ENCODE data around the gene CXCR6. TPM values are rescaled to one million over a fixed set of nuclear protein-coding genes. Genes with fewer than 3 reads are reported as not detected.
A peak's percentile ranks its signal among the peaks of the same experiment; 100 is the strongest.

The CXCR6 gene
- total RNA-seq, 1 experiment from 2014 or later: 0.27 TPM

DNA sequence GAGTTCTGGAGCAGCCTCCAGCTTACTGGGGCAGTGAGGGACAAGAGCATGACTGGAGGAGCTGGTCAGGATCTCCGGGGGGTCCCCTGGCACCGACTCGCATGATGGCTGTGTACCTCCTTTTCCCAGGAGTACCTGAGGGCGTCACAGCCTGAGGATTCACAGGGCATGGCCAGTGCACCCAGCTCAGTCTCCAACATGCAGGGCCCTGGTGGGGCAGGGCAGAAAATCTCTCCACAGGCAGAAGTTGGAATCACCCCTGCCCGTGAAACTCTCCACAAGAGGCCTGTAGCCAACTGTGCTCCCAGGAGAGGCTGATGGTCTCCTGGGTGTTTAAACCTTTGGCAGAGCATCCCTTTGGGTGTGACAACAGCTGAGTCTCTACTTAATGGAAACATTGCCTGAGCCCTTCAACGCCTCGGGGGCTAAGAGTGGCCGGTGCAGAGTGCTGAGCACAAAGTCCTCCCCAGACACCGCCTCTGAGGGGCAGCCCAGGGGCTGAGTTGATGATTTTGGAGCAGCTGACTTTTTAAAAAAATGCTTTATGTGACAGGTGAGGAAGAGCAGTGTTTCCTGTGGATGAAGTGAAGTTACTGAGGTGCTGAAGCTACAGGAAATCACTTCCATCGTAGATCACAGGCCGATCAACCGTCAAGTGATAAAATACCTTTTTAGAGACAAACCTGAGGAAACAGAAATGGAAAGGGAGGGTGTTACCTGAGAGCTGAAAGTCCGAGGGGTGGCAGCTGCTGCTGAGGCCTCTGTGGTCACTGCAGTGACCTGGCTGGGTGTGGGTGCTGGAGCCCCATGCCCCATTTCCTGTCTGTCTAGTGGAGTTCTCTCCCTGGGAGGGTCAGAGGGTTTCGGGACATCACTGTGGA, 21.9 kb upstream of the CXCR6 start:
- in situ Hi-C loops (cut with HindIII; ENCODE audit: low sequenced_read_pairs): no loop called here
- DNase-seq (ENCODE audit: low spot score): no peak

DNA sequence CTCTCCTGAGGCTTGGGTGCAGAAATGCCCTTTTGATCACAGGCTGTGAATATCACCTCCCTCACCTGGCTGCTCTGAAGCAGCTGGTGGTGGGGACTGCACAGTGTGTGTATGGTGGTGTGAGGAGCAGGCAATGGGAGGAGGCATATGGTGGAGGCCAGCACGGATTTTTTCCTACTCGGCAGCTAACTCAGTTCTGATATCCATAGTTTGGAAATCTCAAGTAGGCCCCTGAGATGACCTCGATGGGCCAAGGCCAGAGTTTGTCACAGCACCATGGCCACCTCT, 21.3 kb upstream of the CXCR6 start:
- DNase-seq (ENCODE audit: low spot score): no peak
- in situ Hi-C loops (cut with HindIII; ENCODE audit: low sequenced_read_pairs): no loop called here

- no peak for DNase-seq (ENCODE audit: low spot score)
- in situ Hi-C loops (cut with HindIII; ENCODE audit: low sequenced_read_pairs): no loop called here
Measured at GRCh38 chr3:45922950-45923590, 20.2 kb upstream of the CXCR6 start.

DNA sequence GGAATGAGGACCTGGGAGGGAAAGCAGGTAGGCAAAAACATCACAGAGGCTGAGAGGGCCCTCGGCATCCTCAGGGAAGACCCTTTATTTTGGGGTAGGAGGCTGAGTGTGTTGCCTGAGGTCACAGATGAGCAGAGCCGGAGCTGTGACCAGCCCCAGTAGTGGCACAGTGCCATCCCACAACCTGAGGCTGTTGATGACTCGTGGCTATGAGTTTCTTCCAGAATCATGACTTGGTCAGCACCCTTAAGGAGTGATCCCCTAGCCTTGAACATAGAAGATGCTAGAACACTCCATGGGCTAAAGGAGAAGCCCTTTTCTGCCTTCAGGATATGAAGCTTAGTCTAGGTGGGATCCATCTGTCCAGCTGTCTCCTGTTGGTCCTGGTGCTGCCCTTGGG, 19.5 kb upstream of the CXCR6 start:
- in situ Hi-C loops (cut with HindIII; ENCODE audit: low sequenced_read_pairs): no loop called here
- no peak for DNase-seq (ENCODE audit: low spot score)

DNA sequence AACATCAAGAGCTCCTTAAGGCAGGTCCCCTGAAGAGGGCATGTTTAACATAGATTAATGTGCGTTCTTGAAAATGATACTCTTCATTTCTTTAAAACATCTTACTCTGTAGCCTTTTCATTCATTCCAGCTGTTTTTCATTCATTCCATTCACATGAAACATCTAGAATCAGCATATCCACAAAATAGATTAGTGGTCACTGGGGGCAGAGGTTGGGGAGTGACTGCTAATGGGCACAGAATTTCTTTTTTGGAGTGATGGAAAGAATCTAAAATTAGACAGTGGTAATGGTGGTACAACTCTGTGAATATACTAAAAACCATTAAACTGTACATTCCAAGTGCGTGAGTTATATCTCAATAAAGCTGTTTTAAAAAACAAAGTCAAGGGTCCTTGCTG, 15.4 kb upstream of the CXCR6 start:
- in situ Hi-C loops (cut with HindIII; ENCODE audit: low sequenced_read_pairs): no loop called here
- DNase-seq (ENCODE audit: low spot score): no peak

- DNase-seq (ENCODE audit: low spot score): peak; percentile 18
Measured at GRCh38 chr3:45929042-45929679, 14.1 kb upstream of the CXCR6 start.

DNA sequence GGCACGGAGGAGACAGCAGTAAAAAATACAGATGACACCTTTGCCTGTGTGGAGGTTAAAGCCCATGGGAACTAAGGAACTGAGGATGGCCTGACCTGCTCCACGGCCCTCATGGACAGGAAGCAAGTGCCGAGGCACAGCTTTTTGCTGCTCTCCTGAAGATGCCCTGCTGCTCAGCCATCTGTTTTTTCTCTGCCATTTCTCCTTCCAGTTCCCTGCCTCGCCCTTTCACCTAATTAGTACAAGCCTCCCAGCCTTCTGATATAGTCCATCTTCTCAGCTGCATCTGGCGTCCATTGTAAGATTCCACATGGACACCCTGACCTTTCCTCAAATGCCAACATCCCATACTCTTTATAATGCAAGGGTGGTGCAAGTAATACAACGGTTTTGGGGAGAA, 11.8 kb upstream of the CXCR6 start:
- in situ Hi-C loops (cut with HindIII; ENCODE audit: low sequenced_read_pairs): no loop called here

More at GRCh38 chr3:45929042-45929679, 14.1 kb upstream of the CXCR6 start:
- in situ Hi-C loops (cut with HindIII; ENCODE audit: low sequenced_read_pairs): no loop called here

GRCh38 chr3:45932112-45932511, 11.2 kb upstream of the CXCR6 start:
- in situ Hi-C loops (cut with HindIII; ENCODE audit: low sequenced_read_pairs): no loop called here
- DNase-seq (ENCODE audit: low spot score): no peak

More for the DNA sequence above, 11.8 kb upstream of the CXCR6 start:
- DNase-seq (ENCODE audit: low spot score): peak; percentile 93

DNA sequence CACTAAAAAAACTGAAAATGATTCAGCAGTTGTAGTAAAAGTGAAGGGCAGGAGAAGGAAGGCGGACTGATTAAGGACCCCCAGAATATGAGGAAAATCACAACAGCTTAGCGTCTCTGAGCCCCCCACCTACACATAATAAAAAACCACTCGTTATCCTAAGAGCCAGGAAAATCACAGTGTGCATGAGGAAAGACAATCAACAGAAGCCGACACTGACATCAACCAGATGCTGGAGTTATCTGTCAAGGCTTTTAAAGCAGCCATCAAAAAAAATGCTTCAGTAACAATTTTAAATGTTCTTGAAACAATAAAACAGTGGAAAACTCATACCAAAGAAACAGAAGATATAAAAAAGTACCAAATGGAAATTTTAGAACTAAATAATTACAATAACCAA, 9.7 kb upstream of the CXCR6 start:
- in situ Hi-C loops (cut with HindIII; ENCODE audit: low sequenced_read_pairs): no loop called here
- no peak for DNase-seq (ENCODE audit: low spot score)

DNA sequence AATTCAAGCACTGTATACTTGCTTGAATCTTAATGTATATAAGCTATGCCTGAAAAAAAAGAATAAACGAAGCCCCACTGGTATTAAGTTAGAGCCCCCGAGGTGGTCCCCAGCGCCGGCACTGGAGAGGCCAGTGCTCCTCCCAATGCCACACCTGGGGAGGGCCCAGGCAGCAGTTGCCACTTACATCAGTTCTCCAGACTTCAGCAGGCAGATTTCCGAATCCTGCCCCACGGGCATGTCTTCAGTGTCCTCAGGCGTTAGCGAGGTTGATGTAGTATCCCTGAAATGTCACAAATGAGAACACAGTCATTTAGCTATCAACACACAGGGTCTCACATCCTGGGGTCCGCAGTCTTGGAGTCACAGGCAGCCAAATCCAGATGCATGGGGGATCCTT, 7.0 kb upstream of the CXCR6 start:
- in situ Hi-C loops (cut with HindIII; ENCODE audit: low sequenced_read_pairs): no loop called here
- DNase-seq (ENCODE audit: low spot score): no peak

- in situ Hi-C loops (cut with HindIII; ENCODE audit: low sequenced_read_pairs): no loop called here
- no peak for DNase-seq (ENCODE audit: low spot score)
Measured at GRCh38 chr3:45937206-45938042, 5.8 kb upstream of the CXCR6 start.

DNA sequence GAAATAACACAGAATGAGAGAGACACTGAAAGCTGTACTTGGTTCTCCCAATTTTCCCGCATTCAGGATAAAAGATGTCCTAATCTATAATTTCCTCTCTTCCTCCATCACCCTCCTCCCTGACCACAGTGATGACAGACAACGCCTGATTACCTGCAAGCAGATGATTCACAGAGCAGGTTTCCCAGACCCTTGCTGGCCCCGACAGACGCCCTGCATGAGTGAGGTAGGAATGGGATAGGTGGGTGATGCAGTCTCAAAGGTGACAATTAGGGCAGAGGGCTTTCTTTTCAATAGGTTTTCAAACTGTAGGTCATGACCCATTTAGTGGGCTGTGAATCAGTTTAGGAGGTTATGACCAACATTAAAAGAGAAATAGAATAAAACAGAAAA, 5.2 kb upstream of the CXCR6 start:
- DNase-seq (ENCODE audit: low spot score): no peak
- in situ Hi-C loops (cut with HindIII; ENCODE audit: low sequenced_read_pairs): no loop called here

- peak; percentile 94 for DNase-seq (ENCODE audit: low spot score)
- in situ Hi-C loops (cut with HindIII; ENCODE audit: low sequenced_read_pairs): no loop called here
Measured at GRCh38 chr3:45938864-45939263, 4.4 kb upstream of the CXCR6 start.

- in situ Hi-C loops (cut with HindIII; ENCODE audit: low sequenced_read_pairs): no loop called here
- DNase-seq (ENCODE audit: low spot score): peak; percentile 60
Measured at GRCh38 chr3:45939341-45939771, 3.9 kb upstream of the CXCR6 start.

- in situ Hi-C loops (cut with HindIII; ENCODE audit: low sequenced_read_pairs): no loop called here
Measured at GRCh38 chr3:45940004-45940780, 3.1 kb upstream of the CXCR6 start.

GRCh38 chr3:45940781-45941365, 2.4 kb upstream of the CXCR6 start:
- in situ Hi-C loops (cut with HindIII; ENCODE audit: low sequenced_read_pairs): no loop called here
- no peak for DNase-seq (ENCODE audit: low spot score)

More at GRCh38 chr3:45940004-45940780, 3.1 kb upstream of the CXCR6 start:
- no peak for DNase-seq (ENCODE audit: low spot score)

GRCh38 chr3:45942051-45942825, 1.0 kb upstream of the CXCR6 start:
- in situ Hi-C loops (cut with HindIII; ENCODE audit: low sequenced_read_pairs): no loop called here
- DNase-seq (ENCODE audit: low spot score): no peak

Data from G401 (cell line).